Erythroblast (primary cell): ENCODE results near the gene NXF1.

ENCODE experiments used
- DNase-seq, 2 experiments: peaks; one replicate each; lab custom pipeline; 2025; lab: John Stamatoyannopoulos, UW
- GATA1 ChIP-seq: IDR thresholded peaks from 2 replicates; pipeline ENCODE4 v1.6.1; 2011; ENCODE audit warnings: low read depth, mild to moderate bottlenecking, control low read depth, low read length, moderate library complexity
- POLR2A ChIP-seq: IDR thresholded peaks from 2 replicates; pipeline ENCODE4 v1.6.1; 2011; ENCODE audit warnings: mild to moderate bottlenecking, low read length

NXF1 gene

DNA sequence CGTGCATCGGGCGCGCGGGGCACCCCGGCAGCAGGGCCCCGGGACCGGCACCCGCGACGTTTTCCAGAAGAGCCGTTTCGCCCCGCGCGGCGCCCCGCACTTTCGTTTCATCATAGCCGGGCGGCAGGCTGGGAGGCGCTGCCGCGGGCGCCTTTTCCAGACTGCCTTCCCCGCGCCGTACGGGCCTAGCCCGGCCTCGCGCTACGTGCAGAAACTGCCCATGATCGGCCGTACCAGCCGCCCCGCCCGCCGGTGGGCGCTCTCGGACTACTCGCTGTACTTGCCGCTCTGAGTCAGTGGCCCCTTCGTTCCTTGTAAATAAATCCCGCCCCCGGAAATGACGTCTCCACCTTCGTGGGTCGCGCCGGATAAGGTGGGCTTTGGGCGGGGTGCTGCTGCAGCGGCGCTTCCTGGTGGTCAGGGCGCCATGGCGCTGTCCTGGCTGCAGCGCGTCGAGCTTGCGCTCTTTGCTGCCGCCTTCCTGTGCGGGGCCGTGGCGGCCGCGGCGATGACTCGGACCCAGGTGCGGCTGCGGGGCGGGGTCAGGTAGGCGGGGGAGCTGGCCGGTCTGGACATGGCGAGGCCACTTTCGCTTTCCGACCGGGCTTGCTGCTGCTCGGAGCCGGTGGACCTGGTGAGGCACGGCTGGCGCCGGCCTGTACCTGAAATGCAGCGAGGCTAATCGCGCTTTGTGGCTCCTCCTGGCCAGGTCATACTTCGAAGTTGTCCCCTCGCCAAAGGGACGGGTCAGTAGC, 18.1 kb downstream of the NXF1 start, which contains the start of gene TMEM179B:
Gene TMEM179B (plus strand): TSS at position 398 of the 755 bp plus-strand sequence. CDS start 30 bp downstream, at position 428.
- peak; percentile 99 for DNase-seq
- TF ChIP-seq POLR2A (peak; percentile 97), GATA1 (no peak)

DNA sequence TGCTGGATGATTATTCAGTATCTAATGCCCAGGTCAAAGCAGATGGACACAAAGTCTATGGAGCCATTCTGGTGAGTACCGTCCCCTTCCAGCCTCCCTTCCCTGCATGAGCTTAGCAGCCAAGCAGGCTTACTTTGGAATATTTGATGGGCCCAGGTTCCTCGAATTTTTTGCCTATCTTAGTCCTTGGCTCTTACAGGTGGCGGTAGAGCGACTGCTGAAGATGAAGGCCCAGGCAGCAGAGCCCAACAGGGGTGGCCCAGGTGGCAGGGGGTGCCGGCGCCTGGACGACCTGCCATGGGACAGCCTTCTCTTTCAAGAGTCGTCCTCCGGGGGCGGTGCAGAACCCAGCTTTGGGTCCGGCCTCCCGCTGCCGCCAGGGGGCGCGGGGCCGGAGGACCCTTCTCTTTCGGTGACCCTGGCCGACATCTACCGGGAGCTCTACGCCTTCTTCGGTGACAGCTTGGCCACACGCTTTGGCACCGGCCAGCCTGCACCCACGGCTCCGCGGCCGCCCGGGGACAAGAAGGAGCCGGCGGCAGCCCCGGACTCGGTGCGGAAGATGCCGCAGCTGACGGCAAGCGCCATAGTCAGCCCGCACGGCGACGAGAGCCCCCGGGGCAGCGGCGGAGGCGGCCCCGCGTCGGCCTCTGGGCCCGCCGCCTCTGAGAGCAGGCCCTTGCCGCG, 18.8 kb downstream of the NXF1 start:
- peak; percentile 91 to 95 for DNase-seq
- TF ChIP-seq GATA1 (no peak), POLR2A (no peak)

DNA sequence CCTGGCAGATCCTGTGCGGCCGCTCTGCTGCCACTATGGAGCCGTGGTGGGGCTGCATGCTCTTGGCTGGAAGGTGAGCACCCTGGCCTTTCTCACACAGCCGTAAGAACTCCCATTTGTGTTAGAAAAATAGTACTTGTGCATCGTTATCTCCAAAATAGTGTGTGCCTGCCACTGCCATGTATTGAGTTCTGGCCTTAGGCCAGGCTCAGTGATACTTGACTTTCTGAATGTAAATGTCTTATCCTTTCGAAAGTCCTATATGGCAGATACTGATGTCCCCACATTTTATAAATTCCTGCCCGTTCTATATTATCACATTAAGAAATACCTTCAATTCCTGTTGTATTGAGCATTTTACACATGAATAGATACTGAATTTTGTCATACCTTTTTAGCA, 22.5 kb downstream of the NXF1 start:
- peak; percentile 29 to 53 for DNase-seq
- no peak for TF ChIP-seq POLR2A
- TF ChIP-seq GATA1, result no peak

DNA sequence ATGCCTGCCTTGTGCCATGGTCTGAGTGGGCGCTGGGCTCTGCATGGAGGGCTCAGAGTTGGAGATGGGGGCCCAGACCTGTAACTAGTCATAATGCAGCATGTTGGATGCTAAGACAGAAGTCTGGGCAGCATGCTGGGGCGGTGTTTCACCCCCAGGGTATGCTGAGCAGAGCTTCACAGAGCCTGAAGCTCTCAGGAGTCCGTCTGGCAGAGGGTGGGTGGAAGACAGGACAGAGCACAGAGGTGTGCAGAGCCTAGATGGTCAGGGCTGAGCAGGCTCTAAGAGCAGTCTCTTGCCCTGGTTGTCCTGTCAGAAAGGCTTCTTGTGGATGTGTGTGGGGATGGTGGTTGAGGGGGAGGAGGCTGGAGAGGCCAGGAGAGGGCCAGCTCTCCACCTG, 26.8 kb downstream of the NXF1 start:
- DNase-seq, result no peak
- TF ChIP-seq POLR2A, result no peak
- no peak for TF ChIP-seq GATA1

DNA sequence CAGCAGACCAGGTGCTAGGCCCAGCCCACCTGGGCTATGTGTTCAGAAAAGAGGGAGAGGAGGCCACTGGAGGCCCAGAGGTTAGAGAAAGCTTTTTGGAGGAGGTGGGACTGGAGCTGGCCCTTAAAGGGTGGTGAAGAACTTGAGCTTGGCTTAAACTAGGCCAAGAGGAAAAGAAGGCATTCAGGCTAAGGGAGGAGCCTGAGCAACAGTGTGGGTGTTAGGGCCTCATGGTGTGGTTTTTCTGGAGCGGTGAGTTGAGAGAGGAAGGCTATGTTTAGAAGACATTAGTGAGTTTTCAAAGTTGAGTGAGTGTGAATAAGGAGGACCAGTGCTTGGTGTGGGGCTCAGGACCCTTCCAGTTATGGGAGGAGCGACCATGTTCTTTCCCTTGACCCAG, 27.9 kb downstream of the NXF1 start:
- TF ChIP-seq GATA1, result no peak
- no peak for DNase-seq

DNA sequence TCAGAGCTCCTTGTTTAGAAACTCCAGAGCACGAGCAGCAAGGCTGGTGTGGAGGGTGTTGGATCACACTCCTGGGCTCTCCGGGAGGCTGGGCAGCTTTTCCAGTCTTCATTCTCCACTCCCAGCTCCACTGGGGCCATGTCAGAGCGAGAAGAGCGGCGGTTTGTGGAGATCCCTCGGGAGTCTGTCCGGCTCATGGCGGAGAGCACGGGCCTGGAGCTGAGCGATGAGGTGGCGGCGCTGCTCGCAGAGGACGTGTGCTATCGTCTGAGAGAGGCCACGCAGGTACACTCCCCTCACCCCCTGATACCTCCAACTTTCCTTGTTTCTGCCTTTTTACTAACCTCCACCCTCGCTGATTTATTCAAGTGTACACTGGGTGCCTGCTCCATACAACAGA, 29.6 kb downstream of the NXF1 start:
- DNase-seq, result no peak
- TF ChIP-seq GATA1 (no peak), POLR2A (no peak)

DNA sequence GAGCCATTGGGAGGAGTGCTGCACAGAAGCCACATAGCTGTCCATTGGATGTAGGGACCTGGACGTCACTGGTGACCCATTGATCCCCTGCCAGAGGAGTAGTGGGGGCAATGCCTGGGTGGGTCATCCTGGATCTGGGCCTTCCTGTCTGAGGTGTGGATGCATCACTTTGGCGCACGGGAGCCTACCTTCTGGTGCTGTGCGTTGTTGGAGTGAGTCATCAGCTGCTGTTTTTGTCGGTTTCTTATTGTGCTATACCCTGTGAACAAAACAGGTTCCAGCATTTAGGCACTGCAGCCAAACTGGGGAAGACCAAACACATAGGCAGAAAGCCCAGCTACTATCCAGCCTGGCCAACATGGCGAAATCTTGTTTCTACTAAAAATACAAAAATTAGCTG, 30.8 kb downstream of the NXF1 start:
- TF ChIP-seq GATA1 (no peak), POLR2A (no peak)
- DNase-seq, result no peak

DNA sequence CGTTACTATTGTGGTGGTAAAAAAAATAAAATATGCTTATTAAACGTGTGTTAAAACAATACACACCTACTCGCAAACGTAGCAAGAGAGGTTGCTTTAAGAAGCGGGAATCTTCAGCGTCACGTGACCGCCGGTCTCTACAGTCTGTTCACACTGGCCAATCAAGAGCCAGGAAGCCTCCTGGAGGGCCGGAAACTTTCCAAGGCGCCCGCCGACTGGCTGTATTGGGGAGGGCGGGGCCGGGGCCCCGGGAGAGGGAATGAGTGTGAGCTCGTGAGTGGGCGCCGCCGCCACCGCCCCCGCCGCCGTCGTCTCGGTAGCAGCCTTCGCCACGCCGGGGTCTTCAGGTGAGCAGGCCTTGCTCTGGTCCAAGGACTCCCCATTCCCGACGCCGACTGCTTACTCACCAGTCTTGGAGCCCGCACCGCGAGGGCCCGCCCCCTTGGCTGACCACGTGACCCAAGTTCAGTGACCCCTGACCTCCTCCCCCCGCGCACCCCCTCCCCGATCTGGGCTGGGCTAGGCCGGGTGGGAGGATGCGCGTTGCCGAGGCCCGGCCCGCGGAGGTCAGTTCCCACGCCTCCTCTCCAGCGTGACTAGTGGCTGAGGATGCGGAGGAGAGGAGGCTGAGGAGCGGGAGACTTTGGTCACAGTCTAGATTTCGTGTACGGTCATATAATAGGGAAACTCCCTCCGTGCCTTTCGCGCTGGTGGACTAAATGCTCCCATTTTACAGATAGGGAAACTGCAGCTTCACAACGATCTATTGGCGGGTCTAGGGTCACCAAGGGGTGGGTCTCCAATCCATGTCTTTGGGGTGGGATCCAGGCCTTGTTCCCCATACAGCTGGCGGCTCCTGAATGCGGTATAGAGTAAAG, 33.9 kb downstream of the NXF1 start, which contains the start of gene TAF6L:
Gene TAF6L (plus strand): TSS at position 253 of the 878 bp plus-strand sequence. CDS start 4,388 bp downstream, outside the sequence.
- DNase-seq, result peak; percentile 95 to 96
- TF ChIP-seq GATA1 (no peak), POLR2A (peak; percentile 69)

DNA sequence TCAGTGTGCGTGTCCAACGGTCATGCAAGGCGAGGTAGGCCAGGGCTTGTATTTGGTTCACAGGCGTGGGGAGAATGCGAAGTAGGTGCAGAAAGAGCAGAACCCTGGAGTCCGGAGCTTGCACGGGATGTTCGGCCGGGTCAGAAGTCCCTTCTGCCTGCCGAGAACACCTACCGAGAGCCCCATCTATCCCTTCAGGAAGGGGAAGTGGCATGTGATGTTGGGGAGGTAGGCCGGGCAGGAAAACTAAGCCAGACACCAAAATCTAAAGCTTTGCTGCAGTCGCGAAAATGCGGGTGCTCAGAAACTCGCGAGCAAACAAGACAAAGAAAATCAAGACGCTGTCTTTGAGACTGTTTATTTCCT, 34.5 kb downstream of the NXF1 start:
- TF ChIP-seq GATA1, result no peak
- no peak for TF ChIP-seq POLR2A
- peak; percentile 70 to 73 for DNase-seq

DNA sequence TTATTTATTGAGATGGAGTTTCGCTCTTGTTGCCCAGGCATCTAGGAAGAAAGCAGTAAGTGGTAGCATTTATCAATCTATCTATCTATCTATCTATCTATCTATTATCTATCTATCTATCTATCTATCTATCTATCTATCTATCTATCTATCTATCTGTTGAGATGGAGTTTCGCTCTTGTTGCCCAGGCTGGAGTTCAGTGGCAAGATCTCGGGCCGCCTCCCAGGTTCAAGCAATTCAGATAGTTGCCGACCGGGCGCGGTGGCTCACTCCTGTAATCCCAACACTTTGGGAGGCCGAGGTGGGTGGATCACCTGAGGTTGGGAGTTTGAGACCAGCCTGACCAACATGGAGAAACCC, 44.4 kb downstream of the NXF1 start:
- DNase-seq, result peak; percentile 39 to 49

DNA sequence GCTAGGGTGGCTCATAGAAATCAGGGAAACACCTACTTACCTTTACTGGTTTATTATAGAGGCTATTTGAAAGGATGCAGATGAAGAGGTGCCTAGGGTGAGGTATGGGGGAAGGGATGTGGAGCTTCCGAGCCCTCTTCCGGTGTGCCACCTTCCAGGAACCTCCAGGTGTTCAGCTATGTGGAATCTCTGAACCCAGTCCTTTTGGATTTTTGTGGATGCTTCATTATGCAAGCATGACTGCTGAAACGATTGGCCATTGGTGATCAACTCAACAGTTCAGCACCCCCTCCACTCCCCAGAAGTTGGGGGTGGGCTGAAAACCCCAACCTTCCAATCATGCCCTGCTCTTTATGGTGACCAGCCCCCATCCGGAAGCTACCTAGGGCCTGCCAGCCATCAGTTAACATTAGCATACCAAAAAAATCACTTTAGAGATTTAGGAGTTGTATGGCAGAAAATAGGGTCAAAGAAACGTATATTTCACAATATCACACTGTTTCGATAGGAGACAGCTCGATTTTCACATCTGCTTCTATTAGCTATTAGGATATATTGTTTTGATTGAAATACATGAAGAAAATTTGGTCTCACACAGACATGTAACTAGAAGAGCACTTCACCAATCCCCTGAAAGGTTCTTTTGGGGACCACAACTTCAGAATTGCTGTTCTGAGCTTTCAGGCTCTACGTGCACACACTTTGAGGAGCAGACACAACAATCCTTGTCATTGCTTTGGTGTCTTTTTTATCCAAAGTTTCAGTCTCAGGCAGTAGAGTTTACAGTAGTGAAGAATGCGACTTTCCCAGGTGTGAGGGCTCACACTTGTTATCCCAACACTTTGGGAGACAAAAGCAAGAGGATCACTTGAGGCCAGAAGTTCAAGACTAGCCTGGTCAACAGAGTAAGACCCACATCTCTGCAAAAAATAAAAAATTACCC, 47.1 kb downstream of the NXF1 start:
- TF ChIP-seq POLR2A (no peak), GATA1 (no peak)
- DNase-seq, result no peak

DNA sequence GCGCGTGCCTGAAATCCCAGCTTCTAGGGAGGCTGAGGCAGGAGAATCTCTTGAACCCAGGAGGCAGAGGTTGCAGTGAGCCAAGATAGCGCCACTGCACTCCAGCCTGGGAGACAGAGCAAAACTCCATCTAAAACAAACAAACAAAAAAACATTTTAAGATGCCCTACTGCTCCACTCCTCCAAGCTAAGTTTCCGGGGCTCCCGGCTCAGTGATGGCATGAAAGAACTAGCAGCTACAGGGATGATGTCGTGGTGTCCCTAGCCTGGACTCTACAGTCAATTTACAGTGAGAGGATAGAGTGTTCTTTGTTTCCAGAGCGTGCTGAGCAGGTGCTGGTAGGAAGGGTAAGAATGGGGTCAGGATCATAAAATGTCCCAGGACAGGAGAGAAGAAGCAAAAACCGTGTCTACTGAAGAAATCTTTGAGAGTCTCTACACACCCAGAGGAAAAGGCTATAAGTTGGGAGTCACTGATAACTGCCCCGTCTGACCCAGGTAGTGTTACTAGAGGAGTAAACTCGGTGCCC, 50.1 kb downstream of the NXF1 start:
- DNase-seq, result no peak
- TF ChIP-seq GATA1 (no peak), POLR2A (no peak)
